ENCODE data around the gene CREBL2. TPM values are rescaled to one million over a fixed set of nuclear protein-coding genes. Genes with fewer than 3 reads are reported as not detected.
"Not testable (repeated sequence)": the region's sequence is repeated elsewhere in the genome, so short reads cannot be mapped to it uniquely, and the experiment has no call there.

The CREBL2 gene
- total RNA-seq, 1 experiment from 2014 or later, result 37.3 TPM

GRCh38 chr12:12636641-12637040, 25.0 kb downstream of the CREBL2 start:
- DNase-seq (ENCODE audit: low read depth), result no peak

DNA sequence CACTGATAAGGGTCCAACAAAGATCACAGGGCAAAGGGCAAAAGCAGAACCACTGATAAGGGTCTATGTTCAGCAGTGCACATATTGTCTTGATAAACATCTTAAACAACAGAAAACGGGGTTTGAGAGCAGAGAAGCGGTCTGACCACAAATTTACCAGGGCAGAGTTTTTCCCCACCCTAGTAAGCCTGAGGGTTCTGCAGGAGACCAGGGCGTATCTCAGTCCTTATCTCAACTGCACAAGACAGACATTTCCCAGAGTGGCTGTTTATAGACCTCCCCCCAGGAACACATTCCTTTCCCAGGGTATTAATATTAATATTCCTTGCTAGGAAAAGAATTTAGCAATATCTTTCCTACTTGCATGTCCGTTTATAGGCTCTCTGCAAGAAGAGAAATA, 28.3 kb downstream of the CREBL2 start:
- not testable (repeated sequence) for DNase-seq (ENCODE audit: low read depth)

GRCh38 chr12:12641650-12642049, 30.0 kb downstream of the CREBL2 start:
- DNase-seq (ENCODE audit: low read depth), result no peak

GRCh38 chr12:12642916-12643315, 31.2 kb downstream of the CREBL2 start:
- no peak for DNase-seq (ENCODE audit: low read depth)

DNA sequence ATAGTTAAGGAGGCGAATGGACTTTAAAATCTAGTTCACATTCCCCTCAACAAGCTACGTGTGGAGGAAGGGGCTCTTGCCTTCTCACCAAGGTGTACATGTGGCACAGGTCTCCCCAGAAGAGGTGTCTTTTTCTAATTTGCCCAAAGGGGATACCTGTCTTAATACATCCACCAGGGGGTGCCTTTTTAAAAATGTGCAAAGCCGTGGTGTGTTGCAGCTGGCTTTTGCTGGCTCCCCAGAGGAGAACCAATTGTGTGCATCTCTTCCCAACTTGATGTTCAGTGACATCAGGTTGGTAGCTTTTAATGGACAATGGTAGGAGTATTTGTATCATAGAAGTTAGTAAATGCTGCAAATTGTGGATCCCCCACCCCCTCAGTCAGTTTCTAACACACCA, 33.8 kb downstream of the CREBL2 start:
- DNase-seq (ENCODE audit: low read depth), result peak; percentile 53

- DNase-seq (ENCODE audit: low read depth), result peak; percentile 79
Observed at GRCh38 chr12:12645968-12646367, 34.3 kb downstream of the CREBL2 start.

- no peak for DNase-seq (ENCODE audit: low read depth)
Observed at GRCh38 chr12:12646483-12647072, 34.9 kb downstream of the CREBL2 start.

- no peak for DNase-seq (ENCODE audit: low read depth)
Observed at GRCh38 chr12:12648284-12648683, 36.6 kb downstream of the CREBL2 start.

- no peak for DNase-seq (ENCODE audit: low read depth)
Observed at GRCh38 chr12:12648951-12649650, 37.4 kb downstream of the CREBL2 start.

- no peak for DNase-seq (ENCODE audit: low read depth)
Observed at GRCh38 chr12:12651752-12652151, 40.1 kb downstream of the CREBL2 start.

GRCh38 chr12:12652704-12653103, 41.0 kb downstream of the CREBL2 start:
- not testable (repeated sequence) for DNase-seq (ENCODE audit: low read depth)

DNA sequence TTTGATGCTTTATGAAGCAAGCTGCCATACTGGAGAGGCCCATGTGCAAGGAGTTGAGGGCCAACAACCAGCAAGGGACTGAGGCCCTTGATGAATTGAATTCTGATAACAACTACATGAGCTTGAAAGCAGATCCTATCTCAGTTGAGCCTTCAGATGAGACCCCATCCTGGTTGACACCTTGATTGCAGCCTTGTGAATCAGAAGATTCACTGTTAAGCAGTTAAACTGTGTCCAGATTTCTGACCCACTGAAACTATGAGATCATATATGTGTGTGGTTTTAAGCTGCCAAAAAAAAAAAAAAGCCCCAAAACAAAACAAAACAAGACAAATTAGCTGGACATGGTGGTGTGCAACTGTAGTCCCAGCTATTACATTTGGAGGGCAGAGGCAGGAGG, 42.2 kb downstream of the CREBL2 start:
- no peak for DNase-seq (ENCODE audit: low read depth)

DNA sequence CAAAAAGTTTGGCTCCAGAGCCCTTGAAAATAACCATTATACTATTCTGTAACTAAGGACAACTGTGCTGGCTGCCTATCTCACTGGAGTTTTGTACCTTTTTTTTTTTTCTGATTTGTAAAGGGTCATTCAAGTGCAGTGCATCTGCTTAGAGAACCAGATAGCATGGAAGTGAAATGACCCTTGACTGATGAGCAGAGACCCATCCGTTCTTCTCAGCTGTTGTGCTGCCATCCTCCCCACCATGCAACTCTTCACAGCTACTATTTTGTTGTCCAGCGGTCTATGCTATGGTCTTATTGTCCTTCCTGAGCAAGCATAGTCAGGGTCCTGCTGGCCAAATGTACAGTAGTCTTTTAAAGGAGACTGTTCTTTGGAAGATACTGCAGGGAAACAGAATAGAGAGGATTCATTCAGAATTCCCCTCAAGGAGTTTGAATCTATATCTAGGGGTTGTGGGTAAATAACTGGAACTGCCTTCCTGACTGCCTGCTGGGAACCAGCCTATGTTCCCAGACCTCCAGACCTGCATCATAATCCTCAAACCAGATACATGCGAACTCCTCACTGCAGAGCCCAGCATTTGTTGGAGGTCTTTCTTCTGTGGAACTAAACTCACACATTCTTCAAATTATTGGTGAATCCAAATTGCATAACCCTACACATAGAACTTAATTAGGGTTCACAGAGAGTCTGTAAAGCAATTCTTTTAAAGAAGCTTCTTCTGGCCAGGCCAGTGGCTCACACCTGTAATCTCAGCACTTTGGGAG, 43.2 kb downstream of the CREBL2 start:
- no peak for DNase-seq (ENCODE audit: low read depth)

DNA sequence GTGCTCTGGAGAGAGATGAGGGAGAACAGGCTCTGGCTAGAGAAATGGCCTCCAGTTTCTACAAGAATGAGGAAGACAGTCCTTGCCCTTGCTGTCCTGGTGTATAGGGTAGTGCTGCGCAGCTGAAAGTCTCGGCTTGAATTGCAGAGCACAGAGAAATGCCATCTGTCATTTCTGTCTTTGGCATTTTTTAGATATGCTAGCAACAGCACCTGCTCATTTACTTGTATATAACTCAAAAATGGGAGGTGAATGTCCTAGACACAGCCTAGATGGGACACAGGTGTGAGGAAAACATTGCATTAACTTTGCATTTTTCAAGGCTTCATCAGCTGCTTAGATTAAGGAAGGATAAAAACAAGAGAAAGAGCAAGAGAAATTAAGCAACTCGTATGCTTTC, 48.5 kb downstream of the CREBL2 start:
- DNase-seq (ENCODE audit: low read depth), result no peak

- DNase-seq (ENCODE audit: low read depth), result peak; percentile 71
Observed at GRCh38 chr12:12661086-12661856, 49.6 kb downstream of the CREBL2 start.

DNA sequence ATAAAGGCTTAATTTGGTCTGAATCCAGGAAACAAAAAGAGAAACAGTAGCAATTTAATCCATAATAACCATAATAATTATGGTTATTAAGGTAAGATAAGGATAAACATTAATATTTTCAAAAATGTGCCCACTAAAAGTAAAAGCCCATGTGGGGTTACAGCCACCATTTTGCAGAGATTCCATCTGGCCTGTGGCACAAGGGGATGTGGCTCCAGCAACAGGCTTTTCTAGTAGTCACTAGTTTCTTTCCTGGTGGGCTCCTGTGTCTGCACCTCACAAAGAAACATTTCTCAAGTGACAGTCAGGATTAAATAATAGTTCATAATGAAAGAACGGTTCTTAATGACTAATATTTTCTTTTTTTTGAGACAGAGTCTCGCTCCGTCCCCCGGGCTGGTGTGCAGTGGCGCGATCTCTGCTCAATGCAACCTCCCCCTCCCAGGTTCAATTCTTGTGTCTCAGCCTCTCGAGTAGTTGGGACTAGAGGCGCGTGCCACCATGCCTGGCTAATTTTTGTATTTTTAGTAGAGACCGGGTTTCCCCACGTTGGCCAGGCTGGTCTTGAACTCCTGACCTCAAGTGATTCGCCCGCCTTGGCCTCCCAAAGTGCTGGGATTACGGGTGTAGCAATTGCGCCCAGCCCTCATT, 52.1 kb downstream of the CREBL2 start:
- no peak for DNase-seq (ENCODE audit: low read depth)

DNA sequence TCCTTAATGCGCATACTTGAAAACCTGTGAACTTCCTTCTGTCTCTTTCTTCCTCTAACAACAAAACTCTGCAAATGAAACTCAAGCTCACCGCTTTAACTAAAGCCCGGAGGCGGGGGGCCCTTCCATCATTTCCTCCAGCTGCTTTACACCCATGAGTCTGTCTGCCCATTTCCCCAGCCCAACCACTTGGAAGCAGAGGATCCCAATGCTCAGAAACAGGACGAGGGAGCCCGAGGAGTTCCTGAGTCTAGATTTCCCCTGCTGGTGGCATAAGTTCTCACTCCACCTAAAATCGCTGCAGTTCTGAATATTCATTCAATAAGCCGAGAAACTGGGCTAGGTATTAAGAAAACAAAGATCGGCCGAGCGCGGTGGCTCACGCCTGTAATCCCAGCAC, 53.5 kb downstream of the CREBL2 start:
- no peak for DNase-seq (ENCODE audit: low read depth)

GRCh38 chr12:12668005-12668404, 56.3 kb downstream of the CREBL2 start:
- no peak for DNase-seq (ENCODE audit: low read depth)

DNA sequence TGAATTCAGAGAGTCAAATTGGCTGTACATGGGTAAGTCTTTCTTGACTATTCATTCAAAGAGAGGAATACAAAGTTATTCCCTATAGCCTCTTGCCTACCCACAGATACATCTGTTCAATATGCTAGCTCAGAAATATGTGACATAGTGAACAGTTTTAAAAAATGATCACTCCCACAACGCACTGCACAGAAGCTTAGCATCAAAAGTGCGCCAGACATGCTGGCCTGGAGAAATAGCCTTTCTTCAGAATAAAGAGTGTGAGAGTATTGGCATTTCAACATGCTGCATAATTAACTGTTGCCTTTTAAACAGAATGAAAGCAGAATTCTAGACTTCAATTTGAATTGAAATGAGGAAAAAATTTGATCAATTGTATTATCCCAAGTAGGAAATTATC, 57.3 kb downstream of the CREBL2 start:
- DNase-seq (ENCODE audit: low read depth), result no peak

DNA sequence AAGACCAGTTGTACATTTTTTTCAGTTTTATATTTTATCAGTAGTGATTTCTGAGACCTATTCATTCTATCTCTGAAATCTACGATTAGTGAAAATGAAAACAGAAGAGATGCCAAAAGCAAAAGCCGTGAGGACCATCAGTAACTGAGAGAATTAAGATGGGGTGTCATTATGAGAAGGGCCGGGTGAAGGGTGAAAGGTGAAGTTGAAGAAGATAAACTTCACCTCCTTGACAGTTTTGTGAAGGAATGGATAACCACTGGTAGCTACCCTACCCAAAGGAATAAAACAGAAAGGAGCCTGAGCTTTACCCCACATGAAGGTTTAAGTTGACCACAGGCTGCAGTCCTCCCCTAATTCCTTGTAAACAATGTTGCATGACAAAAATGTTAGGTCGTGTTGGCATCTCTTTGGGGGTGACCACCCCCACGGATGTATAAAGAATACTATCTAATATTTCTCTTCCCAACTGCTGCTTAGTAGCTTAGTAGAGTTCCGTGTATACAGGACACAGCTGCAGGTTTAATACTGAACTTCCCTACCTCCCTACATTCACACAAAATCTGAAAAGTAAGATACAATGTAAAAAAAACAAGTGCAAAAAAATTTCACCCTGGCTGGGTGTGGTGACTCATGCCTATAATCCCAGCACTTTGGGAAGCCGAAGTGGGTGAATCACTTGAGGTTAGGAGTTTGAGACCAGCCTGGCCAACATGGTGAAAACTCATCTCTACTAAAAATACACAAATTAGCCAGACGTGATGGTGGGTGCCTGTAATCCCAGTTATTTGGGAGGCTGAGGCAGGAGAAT, 60.4 kb downstream of the CREBL2 start:
- DNase-seq (ENCODE audit: low read depth), result peak; percentile 90

DNA sequence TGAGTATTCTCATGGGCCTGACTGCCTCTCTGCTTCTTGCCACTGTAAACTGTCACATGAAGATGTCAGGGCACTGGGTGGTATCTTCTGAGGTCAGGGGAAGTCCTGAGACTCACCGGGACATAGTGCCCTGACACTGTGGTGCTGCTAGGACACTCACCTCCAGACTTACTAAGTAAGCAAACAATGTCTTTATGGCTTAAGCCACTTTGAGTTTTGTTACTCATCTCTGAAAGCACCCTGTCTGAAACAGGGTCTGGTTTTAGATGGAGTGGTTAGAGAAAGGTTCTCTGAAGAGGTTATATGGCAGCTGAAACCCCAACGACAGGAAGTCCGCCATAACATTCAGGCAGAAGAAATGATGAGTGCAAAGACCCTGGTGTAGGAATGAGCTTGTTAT, 61.6 kb downstream of the CREBL2 start:
- peak; percentile 51 for DNase-seq (ENCODE audit: low read depth)

Data from M059J (cell line).